Measurements from ENCODE around the gene TULP4.

TULP4 gene

GRCh38 chr6:158312165-158312564, at the start of gene TULP4:
Gene TULP4, plus strand, starts transcription at chr6:158312465. Its CDS starts 1,552 bp downstream, at chr6:158314017.
- no peak for DNase-seq (ENCODE audit: low read depth)
- no peak within 1 kb of the TSS for H3K4me3 ChIP-seq (ENCODE audit: low read depth, low read length)
- TF ChIP-seq CTCF (IDR thresholded peaks at IDR 0.05; ENCODE audit: low read depth, low read length, missing control alignments): no peak
- in situ Hi-C loops (cut with HindIII; ENCODE audit: low sequenced_read_pairs): loop anchor here (10.0 kb wide), 1 partner anchor 123 kb away; no protein-coding TSS in a partner anchor

GRCh38 chr6:158262755-158263154, 49.5 kb upstream of the TULP4 start:
- in situ Hi-C loops (cut with HindIII; ENCODE audit: low sequenced_read_pairs): no loop called here
- DNase-seq (ENCODE audit: low read depth): no peak
- H3K4me3 ChIP-seq (ENCODE audit: low read depth, low read length): no peak overlapping the region
- TF ChIP-seq CTCF (IDR thresholded peaks at IDR 0.05; ENCODE audit: low read depth, low read length, missing control alignments): no peak

- H3K4me3 ChIP-seq (ENCODE audit: low read depth, low read length): no peak overlapping the region
- in situ Hi-C loops (cut with HindIII; ENCODE audit: low sequenced_read_pairs): no loop called here
- no peak for DNase-seq (ENCODE audit: low read depth)
- no peak for TF ChIP-seq CTCF (IDR thresholded peaks at IDR 0.05; ENCODE audit: low read depth, low read length, missing control alignments)
These were observed 48.1 kb upstream of the TULP4 start for GRCh38 chr6:158264180-158264579.

- in situ Hi-C loops (cut with HindIII; ENCODE audit: low sequenced_read_pairs): no loop called here
- no peak for TF ChIP-seq CTCF (IDR thresholded peaks at IDR 0.05; ENCODE audit: low read depth, low read length, missing control alignments)
- DNase-seq (ENCODE audit: low read depth): no peak
- no peak overlapping the region for H3K4me3 ChIP-seq (ENCODE audit: low read depth, low read length)
These were observed 46.1 kb upstream of the TULP4 start for GRCh38 chr6:158266131-158266530.

GRCh38 chr6:158268361-158269147, 43.7 kb upstream of the TULP4 start:
- H3K4me3 ChIP-seq (ENCODE audit: low read depth, low read length): no peak overlapping the region
- DNase-seq (ENCODE audit: low read depth): no peak
- in situ Hi-C loops (cut with HindIII; ENCODE audit: low sequenced_read_pairs): no loop called here
- TF ChIP-seq CTCF (IDR thresholded peaks at IDR 0.05; ENCODE audit: low read depth, low read length, missing control alignments): no peak

GRCh38 chr6:158269657-158270056, 42.6 kb upstream of the TULP4 start:
- no peak overlapping the region for H3K4me3 ChIP-seq (ENCODE audit: low read depth, low read length)
- TF ChIP-seq CTCF (IDR thresholded peaks at IDR 0.05; ENCODE audit: low read depth, low read length, missing control alignments): no peak
- in situ Hi-C loops (cut with HindIII; ENCODE audit: low sequenced_read_pairs): no loop called here
- DNase-seq (ENCODE audit: low read depth): no peak

All from astrocyte of the cerebellum (primary cell).